Spleen (tissue), 11 donors: ENCODE data around the gene P2RX1. TPM values are rescaled to one million over a fixed set of nuclear protein-coding genes. Genes with fewer than 3 reads are reported as not detected.

Experiments
- DNase-seq: peaks from one replicate; pipeline ENCODE4 v3.0.0-alpha.2; 2020
- H3K27ac ChIP-seq, 8 donors: fragments of 200-600 bp; sonication (generic) in 7 of 8; 1 replicate in 4 of 8; 2 replicates in 4 of 8; pipeline versions ENCODE4 v1.5.0 to v1.8.0; 2016 to 2021; ENCODE audit warnings: inconsistent platforms in 4 of 8, mild to moderate bottlenecking in 4 of 8, moderate library complexity in 1 of 8
- H3K27me3 ChIP-seq, 7 donors: fragments of 200-600 bp; sonication (generic) in 6 of 7; replicated peaks in 1 of 7; 1 replicate in 4 of 7; 2 replicates in 3 of 7; pipeline versions ENCODE4 v1.5.0 to v1.8.0; 2016 to 2021; ENCODE audit warnings: inconsistent platforms in 3 of 7, mild to moderate bottlenecking in 1 of 7
- H3K36me3 ChIP-seq, 6 donors: fragments of 200-600 bp; sonication (generic) in 5 of 6; 1 replicate in 4 of 6; 2 replicates in 2 of 6; pipeline versions ENCODE4 v1.5.0 to v1.8.0; 2016 to 2021; ENCODE audit warnings: inconsistent platforms in 2 of 6
- H3K4me1 ChIP-seq, 6 donors: fragments of 200-600 bp; sonication (generic) in 5 of 6; 1 replicate in 3 of 6; 2 replicates in 3 of 6; pipeline versions ENCODE4 v1.5.0 to v1.8.0; 2016 to 2021; ENCODE audit warnings: inconsistent platforms in 3 of 6
- H3K4me3 ChIP-seq, 8 donors: fragments of 200-600 bp; sonication (generic) in 7 of 8; 1 replicate in 4 of 8; 2 replicates in 4 of 8; pipeline versions ENCODE4 v1.5.0 to v1.8.0; 2016 to 2021; ENCODE audit warnings: inconsistent platforms in 4 of 8, mild to moderate bottlenecking in 4 of 8, moderate library complexity in 2 of 8
- H3K9me3 ChIP-seq, 8 donors: fragments of 200-600 bp; sonication (generic) in 7 of 8; 1 replicate in 4 of 8; 2 replicates in 4 of 8; pipeline versions ENCODE4 v1.5.0 to v1.8.0; 2016 to 2021; ENCODE audit warnings: inconsistent platforms in 4 of 8
- POLR2A ChIP-seq, 3 donors: fragments of 450-650 bp; IDR thresholded peaks; one replicate each; pipeline ENCODE4 v1.5.1; 2017; ENCODE audit warnings: antibody characterized with exemption in 3 of 3, mild to moderate bottlenecking in 1 of 3
- POLR2AphosphoS5 ChIP-seq, 3 donors: sonication (generic); formaldehyde crosslinking; IDR thresholded peaks; one replicate each; pipeline ENCODE4 v1.5.1; 2017; ENCODE audit warnings: antibody characterized with exemption in 3 of 3
- WGBS, 5 donors: extraction: QIAGEN DNeasy Blood & Tissue Kit in 3 of 5; methylation state at CpG; one replicate each; pipeline versions ENCODE4 v1.1.5 to v1.1.7; 2013 to 2018; 5-methylcytosine and 5-hydroxymethylcytosine counted together
- intact Hi-C: fragments of 100-400 bp; cut with DNase I; formaldehyde crosslinking; loops from one replicate; pipeline ENCODE4 v1.15.0; 2023; ENCODE audit warnings: low total_unique reads
- polyA plus RNA-seq, 3 donors: library from polyadenylated mRNA; stranded (reverse); fragments of 200-250 nt; gene quantifications; one replicate each; pipeline ENCODE4 v1.2.1, GENCODE V29; 2013
- total RNA-seq, 7 donors: library from RNA; depleted of rRNA in 3 of 7; stranded (reverse); fragments of >200 nt in 3 of 7; fragmentation: NEBNext Ultra II Directional in 4 of 7; extraction: Animal tissue kit (Norgen Biotek cat#: 25700) in 4 of 7; gene quantifications; one replicate each; pipeline versions ENCODE4 v1.1.0 to v1.2.1, GENCODE V29; 2016 to 2021
- TF ChIP-seq, protein P1 (sequence below), 11 experiments: fragments of 200-600 bp in 7 of 11; fragments of 450-650 bp in 4 of 11; sonication (generic) in 4 of 11; IDR thresholded peaks in 8 of 11; conservative IDR thresholded peaks in 3 of 11; 1 replicate in 7 of 11; 2 replicates in 4 of 11; pipeline versions ENCODE4 v1.4.0 to v1.8.0; 2016 to 2021; ENCODE audit warnings: antibody characterized with exemption in 11 of 11, inconsistent platforms in 4 of 11, mild to moderate bottlenecking in 1 of 11
- donor health status: healthy with polysubstance abuse.
- donor health status: DM: no; HTN: no; CAD: no; lungs with moderate emphysema.
- donor health status: DM: no; HTN: no; CAD: no.
- donor health status: Bipolar disorder and iron deficiency.
- donor health status: healthy.
- donor health status: DM: no; HTN: no; CAD: no.
- donor health status: DM: yes; HTN: yes; CAD: no.

P2RX1 gene
- total and polyA plus RNA-seq, 10 donors = 9.2 to 46.3 (median 21.7) TPM

DNA sequence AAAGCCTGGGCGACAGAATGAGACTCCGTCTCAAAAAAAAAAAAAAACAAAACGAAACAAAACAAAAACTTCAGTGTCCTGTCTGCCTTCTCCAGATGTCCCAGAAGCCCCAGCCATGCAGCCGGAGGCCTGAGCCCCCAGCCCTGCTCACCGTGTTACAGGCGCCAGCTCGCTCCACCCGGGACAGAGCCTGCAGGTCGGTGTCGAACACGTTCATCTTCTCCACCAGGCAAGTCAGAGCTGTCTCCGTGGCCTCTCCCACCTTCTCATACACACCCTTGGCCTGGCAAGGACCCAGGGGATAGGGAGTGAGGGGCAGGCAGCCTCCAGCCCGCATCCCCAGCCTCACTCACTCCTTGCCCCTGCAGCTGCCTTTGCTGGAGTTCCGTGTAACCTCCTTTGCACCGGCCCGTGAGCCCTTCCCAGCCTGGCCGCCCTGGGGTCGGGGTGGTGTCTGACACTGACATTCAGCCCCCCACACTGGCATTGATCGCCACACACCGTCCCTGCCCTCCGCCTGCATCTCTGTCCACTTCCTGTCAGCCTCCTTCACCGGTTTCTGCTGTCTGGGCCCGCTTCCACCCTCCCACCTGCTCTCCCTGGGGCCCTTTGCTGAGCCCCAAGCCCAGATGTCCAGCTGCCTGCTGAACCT lies 27.1 kb upstream of the P2RX1 start:
- Histone ChIP-seq H3K27ac (no peak overlapping the region), H3K36me3 (peaks cover 0 to 100% (median 93%) of the 10 kb centered on the region in 6 donors), H3K9me3 (no peaks in the 10 kb centered on the region), H3K4me1 (peaks cover 0 to 16% (median 2%) of the 10 kb centered on the region in 6 donors), H3K4me3 (no peak overlapping the region), H3K27me3 (no peaks in the 10 kb centered on the region)
- no peak for TF ChIP-seq POLR2A (IDR thresholded peaks at IDR 0.05)
- peak in 1 of 3 donors; percentile 43 for TF ChIP-seq POLR2AphosphoS5 (IDR thresholded peaks at IDR 0.05)
- TF ChIP-seq, protein P1, sequence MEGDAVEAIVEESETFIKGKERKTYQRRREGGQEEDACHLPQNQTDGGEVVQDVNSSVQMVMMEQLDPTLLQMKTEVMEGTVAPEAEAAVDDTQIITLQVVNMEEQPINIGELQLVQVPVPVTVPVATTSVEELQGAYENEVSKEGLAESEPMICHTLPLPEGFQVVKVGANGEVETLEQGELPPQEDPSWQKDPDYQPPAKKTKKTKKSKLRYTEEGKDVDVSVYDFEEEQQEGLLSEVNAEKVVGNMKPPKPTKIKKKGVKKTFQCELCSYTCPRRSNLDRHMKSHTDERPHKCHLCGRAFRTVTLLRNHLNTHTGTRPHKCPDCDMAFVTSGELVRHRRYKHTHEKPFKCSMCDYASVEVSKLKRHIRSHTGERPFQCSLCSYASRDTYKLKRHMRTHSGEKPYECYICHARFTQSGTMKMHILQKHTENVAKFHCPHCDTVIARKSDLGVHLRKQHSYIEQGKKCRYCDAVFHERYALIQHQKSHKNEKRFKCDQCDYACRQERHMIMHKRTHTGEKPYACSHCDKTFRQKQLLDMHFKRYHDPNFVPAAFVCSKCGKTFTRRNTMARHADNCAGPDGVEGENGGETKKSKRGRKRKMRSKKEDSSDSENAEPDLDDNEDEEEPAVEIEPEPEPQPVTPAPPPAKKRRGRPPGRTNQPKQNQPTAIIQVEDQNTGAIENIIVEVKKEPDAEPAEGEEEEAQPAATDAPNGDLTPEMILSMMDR (IDR thresholded peaks at IDR 0.05 in 8 of 11, conservative IDR thresholded peaks at IDR 0.05 in 3 of 11) = no peak
- 87 to 91% (median 87%) methylated on average over 23 of the region's 23 CpGs for WGBS, 5 donors
- no peak for DNase-seq
- intact Hi-C loops = no loop called here

DNA sequence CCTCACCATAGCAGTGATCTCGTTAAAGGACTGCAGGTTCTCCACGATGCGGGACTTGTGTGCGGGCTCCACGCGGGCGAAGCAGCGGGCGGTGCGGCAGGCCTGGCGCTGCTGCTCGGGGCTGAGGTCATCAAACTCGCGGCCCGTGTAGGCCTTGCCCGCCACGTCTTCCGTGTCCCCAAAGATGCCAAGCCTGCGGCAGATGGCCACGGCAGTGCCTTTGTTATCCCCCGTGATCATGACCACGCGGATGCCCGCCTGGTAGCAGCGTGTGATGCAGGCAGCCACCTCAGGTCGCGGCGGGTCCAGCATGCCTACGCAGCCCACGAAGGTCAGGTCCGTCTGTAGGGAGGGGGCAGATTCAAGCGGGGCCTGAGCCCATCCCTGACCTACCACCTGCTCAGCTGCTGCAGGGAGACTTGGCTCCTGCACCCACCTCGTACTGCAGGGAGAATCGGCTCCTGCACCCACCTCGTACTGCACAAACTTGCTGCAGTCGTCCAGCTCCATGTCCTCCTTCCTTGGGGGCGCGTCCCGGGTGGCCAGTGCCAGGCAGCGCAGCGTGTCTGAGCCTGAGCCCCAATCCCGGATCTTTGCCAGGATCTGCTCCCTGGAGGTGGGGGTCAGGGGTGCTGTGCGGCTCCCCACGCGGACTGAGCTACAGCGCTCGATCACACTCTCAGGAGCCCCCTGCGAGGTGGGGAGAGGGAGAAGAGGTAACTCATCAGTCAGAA lies 24.9 kb upstream of the P2RX1 start:
- TF ChIP-seq, protein P1 (IDR thresholded peaks at IDR 0.05 in 8 of 11, conservative IDR thresholded peaks at IDR 0.05 in 3 of 11) = no peak
- TF ChIP-seq POLR2A (IDR thresholded peaks at IDR 0.05) (no peak), POLR2AphosphoS5 (IDR thresholded peaks at IDR 0.05) (peak in 2 of 3 donors; percentile 13 to 70)

DNA sequence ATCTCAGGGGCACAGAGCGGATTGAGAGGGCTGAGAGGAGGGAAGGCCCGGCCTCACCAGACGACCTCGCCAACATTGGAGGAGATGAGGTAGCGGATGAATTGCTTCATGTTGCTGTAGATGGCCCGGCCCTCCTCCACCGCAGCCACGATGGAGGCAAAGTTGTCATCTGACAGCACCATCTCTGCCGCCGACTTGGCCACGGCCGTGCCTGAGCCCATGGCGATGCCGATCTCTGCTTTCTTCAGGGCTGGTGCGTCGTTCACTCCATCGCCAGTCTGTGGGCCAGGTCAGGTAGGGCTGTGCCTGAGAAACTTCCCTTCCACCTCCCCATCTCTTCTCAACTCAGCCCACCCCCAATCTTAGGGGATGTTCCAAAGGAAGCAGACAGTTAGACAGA lies 21.1 kb upstream of the P2RX1 start:
- peaks cover 0 to 100% (median 88%) of the 10 kb centered on the region in 6 donors for H3K36me3 ChIP-seq

More for the DNA sequence above, 24.9 kb upstream of the P2RX1 start:
- Histone ChIP-seq H3K4me1 (peaks cover 0 to 16% (median 2%) of the 10 kb centered on the region in 6 donors), H3K36me3 (peaks cover 0 to 100% (median 93%) of the 10 kb centered on the region in 6 donors), H3K27me3 (no peaks in the 10 kb centered on the region), H3K27ac (no peak overlapping the region), H3K4me3 (no peak overlapping the region), H3K9me3 (no peaks in the 10 kb centered on the region)
- intact Hi-C loops = no loop called here
- peak; percentile 71 for DNase-seq
- WGBS, 5 donors = 95 to 97% (median 96%) methylated on average over 30 to 48 of the region's 48 CpGs

More for the DNA sequence above, 21.1 kb upstream of the P2RX1 start:
- intact Hi-C loops = no loop called here
- WGBS, 5 donors = 93 to 95% (median 94%) methylated on average over 14 to 17 of the region's 17 CpGs
- Histone ChIP-seq H3K4me1 (peaks cover 0 to 7% (median 0%) of the 10 kb centered on the region in 6 donors), H3K27me3 (no peaks in the 10 kb centered on the region), H3K4me3 (no peak overlapping the region), H3K9me3 (no peaks in the 10 kb centered on the region), H3K27ac (no peak overlapping the region)
- TF ChIP-seq, protein P1 (IDR thresholded peaks at IDR 0.05 in 8 of 11, conservative IDR thresholded peaks at IDR 0.05 in 3 of 11) = no peak
- peak in 1 of 3 donors; percentile 48 for TF ChIP-seq POLR2AphosphoS5 (IDR thresholded peaks at IDR 0.05)
- no peak for DNase-seq
